ENCODE data around the gene MRPL37. TPM values are rescaled to one million over a fixed set of nuclear protein-coding genes. Genes with fewer than 3 reads are reported as not detected.

The MRPL37 gene
- total RNA-seq, 2 experiments from 2014 or later, result 107 to 126 TPM

DNA sequence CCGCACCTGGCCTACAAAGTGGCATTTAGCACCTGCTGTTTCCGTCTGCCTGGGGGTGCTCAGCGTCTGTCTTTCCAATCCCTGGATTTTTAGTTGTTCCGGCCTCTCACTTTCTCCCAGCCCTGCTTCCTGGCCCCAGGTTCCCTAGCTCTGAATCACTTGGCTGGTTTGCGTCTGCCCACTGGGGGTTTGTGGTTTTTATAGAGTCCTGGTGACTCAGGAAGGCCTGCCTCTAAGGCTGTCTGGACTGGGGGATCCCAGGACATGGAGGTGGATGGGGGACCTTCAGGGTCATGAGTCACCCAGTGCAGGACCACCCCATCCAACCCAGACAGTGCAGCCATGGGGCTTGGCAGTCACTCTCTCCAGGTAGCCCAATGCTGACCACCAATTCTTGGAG is 53.5 kb downstream of the MRPL37 start:
- no TSS peak for BruUV-seq (replicated peaks)
- Histone ChIP-seq H2AFZ (ENCODE audit: low read length) (no peak overlapping the region), H3K4me2 (ENCODE audit: low read length) (no peak overlapping the region), H3K9me3 (ENCODE audit: low read length) (no peaks in the 10 kb centered on the region), H3K36me3 (ENCODE audit: insufficient read depth, low read length) (no peaks in the 10 kb centered on the region), H3K27ac (ENCODE audit: low read depth, low read length, poor library complexity, severe bottlenecking) (no peak overlapping the region), H3K9me2 (ENCODE audit: insufficient read depth, low read length) (no peaks in the 10 kb centered on the region), H3K4me3 (ENCODE audit: low read depth, low read length, poor library complexity, severe bottlenecking) (no peak overlapping the region), H3K79me2 (ENCODE audit: insufficient read depth, low read depth, low read length) (no peaks in the 10 kb centered on the region), H4K20me1 (ENCODE audit: insufficient read depth, low read length) (no peaks in the 10 kb centered on the region), H3K4me1 (ENCODE audit: insufficient read depth, low read length, poor library complexity, severe bottlenecking) (no peaks in the 10 kb centered on the region)
- CTCF ChIA-PET (ENCODE audit: unreplicated experiment), result no interaction called here
- DNase-seq (ENCODE audit: low spot score), result no peak
- intact Hi-C loops (cut with micrococcal nuclease; ENCODE audit: unreplicated experiment), result no loop called here
- POLR2A ChIA-PET, result interaction anchor here (0.6 kb wide), 1 partner anchor 27 kb away, joined by 3 read pairs; no protein-coding TSS in a partner anchor
- TF ChIP-seq CTCF (conservative IDR thresholded peaks at IDR 0.05; ENCODE audit: low read length), result no peak
- TF ChIP-seq EZH2phosphoT487 (IDR thresholded peaks at IDR 0.05; ENCODE audit: borderline replicate concordance, low read depth, low read length), result no peak

DNA sequence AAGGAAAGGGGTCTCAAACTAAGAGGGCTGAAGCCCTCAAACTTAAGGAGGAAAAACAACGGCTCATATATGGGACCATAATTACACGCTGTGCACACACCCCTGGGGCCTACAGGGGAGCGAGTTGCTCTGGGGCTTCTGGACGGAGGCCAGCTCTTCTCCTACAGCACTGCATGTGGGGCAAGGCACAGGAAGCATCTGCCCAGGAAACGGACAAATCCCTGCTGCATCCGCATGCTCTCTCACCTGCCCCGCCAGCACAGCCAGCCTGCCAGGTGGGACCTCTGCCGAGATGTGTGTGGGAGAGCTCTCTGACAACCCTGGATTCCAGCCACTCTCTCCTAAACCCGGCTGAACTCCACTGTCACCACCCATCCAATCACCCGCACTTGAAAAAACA is 54.1 kb downstream of the MRPL37 start:
- no peaks in the 10 kb centered on the region for H3K9me2 ChIP-seq (ENCODE audit: insufficient read depth, low read length)
- ChIA-PET CTCF (ENCODE audit: unreplicated experiment) (no interaction called here), POLR2A (no interaction called here)
- H3K9me3 ChIP-seq (ENCODE audit: low read length), result no peaks in the 10 kb centered on the region
- DNase-seq (ENCODE audit: low spot score), result no peak
- no peaks in the 10 kb centered on the region for H3K79me2 ChIP-seq (ENCODE audit: insufficient read depth, low read depth, low read length)
- no peaks in the 10 kb centered on the region for H3K36me3 ChIP-seq (ENCODE audit: insufficient read depth, low read length)
- intact Hi-C loops (cut with micrococcal nuclease; ENCODE audit: unreplicated experiment), result no loop called here
- H3K4me3 ChIP-seq (ENCODE audit: low read depth, low read length, poor library complexity, severe bottlenecking), result no peak overlapping the region
- no peaks in the 10 kb centered on the region for H3K4me1 ChIP-seq (ENCODE audit: insufficient read depth, low read length, poor library complexity, severe bottlenecking)
- H3K27ac ChIP-seq (ENCODE audit: low read depth, low read length, poor library complexity, severe bottlenecking), result no peak overlapping the region
- no peaks in the 10 kb centered on the region for H4K20me1 ChIP-seq (ENCODE audit: insufficient read depth, low read length)
- no peak for TF ChIP-seq CTCF (conservative IDR thresholded peaks at IDR 0.05; ENCODE audit: low read length)
- TF ChIP-seq EZH2phosphoT487 (IDR thresholded peaks at IDR 0.05; ENCODE audit: borderline replicate concordance, low read depth, low read length), result no peak
- no TSS peak for BruUV-seq (replicated peaks)
- H2AFZ ChIP-seq (ENCODE audit: low read length), result no peak overlapping the region
- H3K4me2 ChIP-seq (ENCODE audit: low read length), result no peak overlapping the region

- H2AFZ ChIP-seq (ENCODE audit: low read length), result no peak overlapping the region
- H3K36me3 ChIP-seq (ENCODE audit: insufficient read depth, low read length), result no peaks in the 10 kb centered on the region
- H3K9me3 ChIP-seq (ENCODE audit: low read length), result no peaks in the 10 kb centered on the region
- H3K27ac ChIP-seq (ENCODE audit: low read depth, low read length, poor library complexity, severe bottlenecking), result no peak overlapping the region
- TF ChIP-seq CTCF (conservative IDR thresholded peaks at IDR 0.05; ENCODE audit: low read length) (no peak), EZH2phosphoT487 (IDR thresholded peaks at IDR 0.05; ENCODE audit: borderline replicate concordance, low read depth, low read length) (no peak)
- H3K79me2 ChIP-seq (ENCODE audit: insufficient read depth, low read depth, low read length), result no peaks in the 10 kb centered on the region
- ChIA-PET POLR2A (no interaction called here), CTCF (ENCODE audit: unreplicated experiment) (no interaction called here)
- H3K4me2 ChIP-seq (ENCODE audit: low read length), result no peak overlapping the region
- H3K4me1 ChIP-seq (ENCODE audit: insufficient read depth, low read length, poor library complexity, severe bottlenecking), result no peaks in the 10 kb centered on the region
- no peaks in the 10 kb centered on the region for H4K20me1 ChIP-seq (ENCODE audit: insufficient read depth, low read length)
- DNase-seq (ENCODE audit: low spot score), result no peak
- H3K4me3 ChIP-seq (ENCODE audit: low read depth, low read length, poor library complexity, severe bottlenecking), result no peak overlapping the region
- intact Hi-C loops (cut with micrococcal nuclease; ENCODE audit: unreplicated experiment), result no loop called here
- no peaks in the 10 kb centered on the region for H3K9me2 ChIP-seq (ENCODE audit: insufficient read depth, low read length)
- no TSS peak for BruUV-seq (replicated peaks)
Measured at GRCh38 chr1:54255026-54255702, 55.2 kb downstream of the MRPL37 start.

All from OCI-LY7 (cell line).